Transverse colon (tissue), 3 donors: Measurements from ENCODE around the gene FAM110D.
A peak's percentile ranks its signal among the peaks of the same experiment; 100 is the strongest.

Experiments
- POLR2A ChIP-seq: fragments of 450-650 bp; IDR thresholded peaks from one replicate; pipeline ENCODE4 v1.6.1; 2016; ENCODE audit warnings: antibody characterized with exemption, mild to moderate bottlenecking, moderate library complexity
- TF ChIP-seq, protein P1 (sequence below), 5 experiments: fragments of 200-600 bp in 3 of 5; fragments of 450-650 bp in 2 of 5; sonication (generic) in 3 of 5; IDR thresholded peaks; 1 replicate in 2 of 5; 2 replicates in 3 of 5; pipeline ENCODE4 v1.5.1; 2016 to 2017; ENCODE audit warnings: antibody characterized with exemption in 5 of 5, inconsistent platforms in 3 of 5, mild to moderate bottlenecking in 2 of 5, moderate library complexity in 1 of 5

- TF ChIP-seq POLR2A: no peak
- TF ChIP-seq, protein P1, sequence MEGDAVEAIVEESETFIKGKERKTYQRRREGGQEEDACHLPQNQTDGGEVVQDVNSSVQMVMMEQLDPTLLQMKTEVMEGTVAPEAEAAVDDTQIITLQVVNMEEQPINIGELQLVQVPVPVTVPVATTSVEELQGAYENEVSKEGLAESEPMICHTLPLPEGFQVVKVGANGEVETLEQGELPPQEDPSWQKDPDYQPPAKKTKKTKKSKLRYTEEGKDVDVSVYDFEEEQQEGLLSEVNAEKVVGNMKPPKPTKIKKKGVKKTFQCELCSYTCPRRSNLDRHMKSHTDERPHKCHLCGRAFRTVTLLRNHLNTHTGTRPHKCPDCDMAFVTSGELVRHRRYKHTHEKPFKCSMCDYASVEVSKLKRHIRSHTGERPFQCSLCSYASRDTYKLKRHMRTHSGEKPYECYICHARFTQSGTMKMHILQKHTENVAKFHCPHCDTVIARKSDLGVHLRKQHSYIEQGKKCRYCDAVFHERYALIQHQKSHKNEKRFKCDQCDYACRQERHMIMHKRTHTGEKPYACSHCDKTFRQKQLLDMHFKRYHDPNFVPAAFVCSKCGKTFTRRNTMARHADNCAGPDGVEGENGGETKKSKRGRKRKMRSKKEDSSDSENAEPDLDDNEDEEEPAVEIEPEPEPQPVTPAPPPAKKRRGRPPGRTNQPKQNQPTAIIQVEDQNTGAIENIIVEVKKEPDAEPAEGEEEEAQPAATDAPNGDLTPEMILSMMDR (IDR thresholded peaks at IDR 0.05): peak in 2 of 5 experiments; percentile 7 to 13
Observed at GRCh38 chr1:26190373-26190987, 31.6 kb downstream of the FAM110D start, which contains the start of gene CATSPER4.
